CD4-positive, alpha-beta T cell (primary cell): ENCODE results near the gene APLP1. TPM values are rescaled to one million over a fixed set of nuclear protein-coding genes. Genes with fewer than 3 reads are reported as not detected.
"Not testable (repeated sequence)": the region's sequence is repeated elsewhere in the genome, so short reads cannot be mapped to it uniquely, and the experiment has no call there.

Experiments
- ATAC-seq: fragments of 200-7000 bp; cut with Tn5 transposase; one replicate; pipeline ENCODE4 v1.10.0; 2022; ENCODE audit warnings: mild to moderate bottlenecking; ENCODE audit not compliant: poor library complexity
- CTCF ChIA-PET: fragments of 350-600 bp; sonication (Branson Sonifier 250); formaldehyde crosslinking; loops from one replicate; lab custom pipeline; 2021; ENCODE audit warnings: antibody characterized with exemption, inconsistent platforms; lab: Charles Lee
- POLR2A ChIA-PET: fragments of 350-600 bp; sonication (Branson Sonifier 250); formaldehyde crosslinking; loops from one replicate; lab custom pipeline; 2021; ENCODE audit warnings: antibody characterized with exemption, inconsistent platforms; lab: Charles Lee
- DNase-seq, 14 experiments: peaks; one replicate each; pipeline ENCODE4 v3.0.0-alpha.2; 2013 to 2020; ENCODE audit warnings: mixed read lengths in 2 of 14
- H3K27ac ChIP-seq, 2 donors: one replicate each; pipeline versions ENCODE4 v1.5.1 to v1.7.0; 2013; ENCODE audit warnings: low read length in 2 of 2, low read depth in 1 of 2, mild to moderate bottlenecking in 1 of 2
- H3K27me3 ChIP-seq, 2 experiments: 1 replicate in 1 of 2; 2 replicates in 1 of 2; pipeline versions ENCODE4 v1.6.1 to v1.7.0; 2013; ENCODE audit warnings: low read length in 2 of 2, control low read depth in 1 of 2, mild to moderate bottlenecking in 1 of 2, moderate library complexity in 1 of 2; ENCODE audit not compliant: insufficient read depth in 2 of 2, control insufficient read depth in 1 of 2
- H3K36me3 ChIP-seq: one replicate; pipeline ENCODE4 v1.6.1; 2013; ENCODE audit warnings: low read length, control low read depth; ENCODE audit not compliant: insufficient read depth
- H3K4me1 ChIP-seq: one replicate; pipeline ENCODE4 v1.6.1; 2013; ENCODE audit warnings: low read length, control low read depth; ENCODE audit not compliant: insufficient read depth
- H3K4me3 ChIP-seq: one replicate; pipeline ENCODE4 v1.5.1; 2013; ENCODE audit warnings: mild to moderate bottlenecking, low read length, moderate library complexity
- H3K9me3 ChIP-seq, 2 experiments: 1 replicate in 1 of 2; 2 replicates in 1 of 2; pipeline versions ENCODE4 v1.6.1 to v1.7.0; 2013; ENCODE audit warnings: low read length in 2 of 2, mild to moderate bottlenecking in 2 of 2, control low read depth in 1 of 2, moderate library complexity in 1 of 2; ENCODE audit not compliant: control insufficient read depth in 1 of 2, insufficient read depth in 1 of 2
- H3K27ac Mint-ChIP-seq: one replicate; pipeline ENCODE4 v1.8.0; 2020; ENCODE audit warnings: mixed read lengths
- H3K27me3 Mint-ChIP-seq: one replicate; pipeline ENCODE4 v1.8.0; 2021; ENCODE audit warnings: mixed read lengths
- H3K36me3 Mint-ChIP-seq: one replicate; pipeline ENCODE4 v1.8.0; 2021; ENCODE audit warnings: low read depth, mixed read lengths
- H3K4me1 Mint-ChIP-seq: one replicate; pipeline ENCODE4 v1.8.0; 2021; ENCODE audit warnings: low read depth, mixed read lengths
- H3K4me3 Mint-ChIP-seq: one replicate; pipeline ENCODE4 v1.8.0; 2020; ENCODE audit warnings: mild to moderate bottlenecking, mixed read lengths
- H3K9me3 Mint-ChIP-seq: one replicate; pipeline ENCODE4 v1.8.0; 2020; ENCODE audit warnings: mixed read lengths
- intact Hi-C, 2 experiments: fragments of 100-400 bp; cut with DNase I in 1 of 2; cut with micrococcal nuclease in 1 of 2; formaldehyde crosslinking; loops; one replicate each; pipeline versions ENCODE4 v1.15.1 to v1.9.0; 2023 to 2025; cut with DNase I, micrococcal nuclease
- total RNA-seq, 174 experiments: library from RNA in 2 of 174; stranded (reverse) in 2 of 174; gene quantifications; one replicate each; pipeline ENCODE4 v1.2.3 and lab custom pipeline; 2021 to 2026
- TF ChIP-seq, protein P1 (sequence below): fragments of 200-600 bp; IDR thresholded peaks from one replicate; pipeline ENCODE4 v1.8.0; 2022; ENCODE audit warnings: antibody characterized with exemption, mild to moderate bottlenecking

Gene APLP1
- total RNA-seq, 2 experiments from 2014 or later: not detected

DNA sequence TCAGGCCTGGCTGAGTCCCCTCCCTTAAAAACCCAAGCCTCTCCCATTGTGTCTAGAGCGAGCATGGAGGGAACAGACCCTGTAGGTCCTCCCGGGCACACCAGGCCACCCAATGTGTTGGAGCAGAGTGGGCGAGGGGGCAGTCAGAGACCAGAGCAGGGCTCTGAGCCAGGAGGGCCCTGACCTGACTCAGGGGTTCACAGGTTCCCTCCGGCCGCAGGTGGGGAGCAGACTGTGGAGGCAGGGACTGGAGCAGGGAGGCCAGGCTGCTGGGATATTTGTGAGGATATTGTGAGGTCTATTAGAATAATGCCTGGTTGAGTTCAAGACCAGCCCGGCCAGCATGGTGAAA lies 41.3 kb downstream of the APLP1 start:
- no peak overlapping the region for H3K4me3 ChIP-seq
- H3K36me3 ChIP-seq: no peaks in the 10 kb centered on the region
- H3K9me3 ChIP-seq: no peaks in the 10 kb centered on the region
- Mint-ChIP-seq H3K27ac (peak overlapping the region; percentile 42), H3K4me3 (no peak overlapping the region), H3K27me3 (no peaks in the 10 kb centered on the region), H3K36me3 (no peaks in the 10 kb centered on the region), H3K9me3 (no peaks in the 10 kb centered on the region), H3K4me1 (peaks cover 13% of the 10 kb centered on the region)
- peak overlapping the region in 1 of 2 donors; percentile 13 for H3K27ac ChIP-seq
- intact Hi-C loops: no loop called here
- H3K27me3 ChIP-seq: no peaks in the 10 kb centered on the region
- ChIA-PET POLR2A (no interaction called here), CTCF (no interaction called here)
- H3K4me1 ChIP-seq: peaks cover 39% of the 10 kb centered on the region
- DNase-seq (no peak), ATAC-seq (no peak)
- TF ChIP-seq, protein P1, sequence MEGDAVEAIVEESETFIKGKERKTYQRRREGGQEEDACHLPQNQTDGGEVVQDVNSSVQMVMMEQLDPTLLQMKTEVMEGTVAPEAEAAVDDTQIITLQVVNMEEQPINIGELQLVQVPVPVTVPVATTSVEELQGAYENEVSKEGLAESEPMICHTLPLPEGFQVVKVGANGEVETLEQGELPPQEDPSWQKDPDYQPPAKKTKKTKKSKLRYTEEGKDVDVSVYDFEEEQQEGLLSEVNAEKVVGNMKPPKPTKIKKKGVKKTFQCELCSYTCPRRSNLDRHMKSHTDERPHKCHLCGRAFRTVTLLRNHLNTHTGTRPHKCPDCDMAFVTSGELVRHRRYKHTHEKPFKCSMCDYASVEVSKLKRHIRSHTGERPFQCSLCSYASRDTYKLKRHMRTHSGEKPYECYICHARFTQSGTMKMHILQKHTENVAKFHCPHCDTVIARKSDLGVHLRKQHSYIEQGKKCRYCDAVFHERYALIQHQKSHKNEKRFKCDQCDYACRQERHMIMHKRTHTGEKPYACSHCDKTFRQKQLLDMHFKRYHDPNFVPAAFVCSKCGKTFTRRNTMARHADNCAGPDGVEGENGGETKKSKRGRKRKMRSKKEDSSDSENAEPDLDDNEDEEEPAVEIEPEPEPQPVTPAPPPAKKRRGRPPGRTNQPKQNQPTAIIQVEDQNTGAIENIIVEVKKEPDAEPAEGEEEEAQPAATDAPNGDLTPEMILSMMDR: no peak

DNA sequence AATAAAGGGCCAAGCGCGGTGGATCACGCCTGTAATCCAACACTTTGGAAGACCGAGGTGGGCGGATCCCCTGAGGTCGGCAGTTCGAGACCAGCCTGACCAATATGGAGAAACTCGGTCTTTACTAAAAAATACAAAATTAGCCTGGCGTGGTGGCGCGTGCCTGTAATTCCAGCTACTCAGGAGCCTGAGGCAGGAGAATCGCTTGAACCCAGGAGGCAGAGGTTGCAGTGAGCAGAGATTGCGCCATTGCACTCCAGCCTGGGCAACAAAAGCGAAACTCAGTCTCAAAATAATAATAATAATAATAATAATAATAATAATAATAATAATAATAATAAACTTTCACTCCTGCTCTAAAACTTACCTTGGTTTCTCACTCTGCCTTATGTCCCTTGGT lies 42.0 kb downstream of the APLP1 start:
- H3K36me3 ChIP-seq, ATAC-seq, H3K27me3 Mint-ChIP-seq, H3K27ac Mint-ChIP-seq, DNase-seq, H3K4me1 Mint-ChIP-seq, H3K27ac ChIP-seq, intact Hi-C loops, H3K9me3 Mint-ChIP-seq, POLR2A ChIA-PET, H3K36me3 Mint-ChIP-seq, CTCF ChIA-PET, H3K4me3 Mint-ChIP-seq, H3K4me3 ChIP-seq, H3K9me3 ChIP-seq, H3K27me3 ChIP-seq: not testable (repeated sequence)
- peaks cover 33% of the 10 kb centered on the region for H3K4me1 ChIP-seq

DNA sequence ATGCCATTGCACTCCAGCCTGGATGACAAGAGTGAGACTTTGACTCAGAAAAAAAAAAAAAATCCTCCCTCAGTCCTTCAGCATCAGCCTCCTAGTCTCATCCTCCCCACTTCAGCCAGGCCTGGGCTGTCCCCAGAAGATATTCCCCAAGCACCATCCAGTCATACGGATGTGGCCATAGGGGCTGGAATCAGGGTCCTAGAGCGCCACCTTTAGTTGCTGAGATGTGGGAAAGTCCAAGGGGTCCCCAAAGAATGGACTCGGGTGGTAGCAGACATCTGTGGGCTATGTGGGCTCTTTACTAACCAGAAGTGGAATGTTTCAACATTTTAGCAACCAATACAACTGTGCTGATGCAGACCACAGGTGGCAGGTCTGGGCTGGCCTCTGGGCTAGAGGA lies 42.8 kb downstream of the APLP1 start:
- no peak overlapping the region for H3K4me3 ChIP-seq
- H3K9me3 Mint-ChIP-seq: no peaks in the 10 kb centered on the region
- peaks cover 7% of the 10 kb centered on the region for H3K4me1 Mint-ChIP-seq
- POLR2A ChIA-PET: no interaction called here
- peaks cover 33% of the 10 kb centered on the region for H3K4me1 ChIP-seq
- H3K27ac Mint-ChIP-seq: no peak overlapping the region
- H3K4me3 Mint-ChIP-seq: no peak overlapping the region
- no peak overlapping the region for H3K27ac ChIP-seq
- DNase-seq (no peak), ATAC-seq (no peak)
- intact Hi-C loops: no loop called here
- no peaks in the 10 kb centered on the region for H3K27me3 Mint-ChIP-seq
- CTCF ChIA-PET: no interaction called here
- no peaks in the 10 kb centered on the region for H3K9me3 ChIP-seq
- H3K36me3 Mint-ChIP-seq: no peaks in the 10 kb centered on the region
- H3K36me3 ChIP-seq: no peaks in the 10 kb centered on the region
- TF ChIP-seq, protein P1: no peak
- no peaks in the 10 kb centered on the region for H3K27me3 ChIP-seq

DNA sequence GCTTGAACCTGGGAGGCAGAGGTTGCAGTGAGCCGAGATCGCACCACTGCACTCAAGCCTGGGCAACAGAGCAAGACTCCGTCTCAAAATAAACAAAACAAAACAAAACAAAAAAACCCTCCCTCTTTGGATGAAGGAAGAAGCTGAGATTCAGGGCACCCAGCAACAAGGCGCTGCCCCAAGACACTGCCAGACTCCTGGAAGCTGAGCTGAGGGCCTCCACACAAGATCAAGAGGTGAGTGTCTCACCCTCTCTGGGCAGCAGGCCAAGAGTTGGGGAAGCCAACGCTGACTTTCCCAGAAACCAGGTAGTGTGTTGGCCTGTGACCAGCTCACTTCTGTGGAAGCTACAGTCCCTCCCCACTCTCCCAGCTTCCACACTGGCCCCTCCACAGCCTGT lies 43.4 kb downstream of the APLP1 start:
- peak in 1 of 14 experiments; percentile 43 for DNase-seq

More for the DNA sequence above, 43.4 kb downstream of the APLP1 start:
- Histone ChIP-seq H3K27ac (no peak overlapping the region), H3K36me3 (no peaks in the 10 kb centered on the region), H3K4me1 (peaks cover 32% of the 10 kb centered on the region), H3K27me3 (no peaks in the 10 kb centered on the region), H3K4me3 (no peak overlapping the region), H3K9me3 (no peaks in the 10 kb centered on the region)
- intact Hi-C loops: no loop called here
- Mint-ChIP-seq H3K9me3 (no peaks in the 10 kb centered on the region), H3K36me3 (no peaks in the 10 kb centered on the region), H3K27me3 (no peaks in the 10 kb centered on the region), H3K27ac (no peak overlapping the region), H3K4me3 (no peak overlapping the region), H3K4me1 (peaks cover 7% of the 10 kb centered on the region)
- TF ChIP-seq, protein P1: no peak
- CTCF ChIA-PET: no interaction called here
- ATAC-seq: no peak
- POLR2A ChIA-PET: interaction anchor here (0.7 to 1.0 kb wide), 2 partner anchors 26 to 143 kb away, joined by 3 read pairs; partner anchors contain the start of genes THAP8 and WDR62
